Measurements from ENCODE around the gene PFDN2.
"Not testable (repeated sequence)": the region's sequence is repeated elsewhere in the genome, so short reads cannot be mapped to it uniquely, and the experiment has no call there.

GRCh38 chr1:161115961-161116360 lies 1.9 kb downstream of the PFDN2 start:
- TF ChIP-seq EZH2 (IDR thresholded peaks at IDR 0.05; ENCODE audit: borderline replicate concordance, low read length); CTCF (IDR thresholded peaks at IDR 0.05; ENCODE audit: low read length): not testable (repeated sequence)
